ENCODE measurements around the gene COL4A6.
"Not testable (repeated sequence)": the region's sequence is repeated elsewhere in the genome, so short reads cannot be mapped to it uniquely, and the experiment has no call there.

COL4A6 gene

DNA sequence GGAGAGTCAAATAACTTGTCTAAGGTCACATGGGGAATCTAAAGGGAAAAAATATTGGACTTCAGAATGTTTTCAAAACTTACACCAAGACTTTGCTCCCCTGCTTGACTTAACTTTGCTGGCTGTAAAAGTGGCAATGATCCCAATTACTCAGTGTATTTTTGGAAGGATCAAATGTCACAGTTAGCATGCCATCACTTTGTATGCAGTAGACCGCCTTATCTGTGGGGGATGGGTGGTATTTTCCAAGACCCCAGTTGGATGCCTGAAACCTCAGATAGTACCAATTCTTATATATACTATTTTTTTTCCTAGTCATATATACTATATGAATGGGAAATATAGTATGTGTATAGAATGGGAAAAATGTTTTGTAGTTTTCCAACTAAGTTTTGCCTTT, 53.4 kb downstream of the COL4A6 start:
- TF ChIP-seq, protein P1, sequence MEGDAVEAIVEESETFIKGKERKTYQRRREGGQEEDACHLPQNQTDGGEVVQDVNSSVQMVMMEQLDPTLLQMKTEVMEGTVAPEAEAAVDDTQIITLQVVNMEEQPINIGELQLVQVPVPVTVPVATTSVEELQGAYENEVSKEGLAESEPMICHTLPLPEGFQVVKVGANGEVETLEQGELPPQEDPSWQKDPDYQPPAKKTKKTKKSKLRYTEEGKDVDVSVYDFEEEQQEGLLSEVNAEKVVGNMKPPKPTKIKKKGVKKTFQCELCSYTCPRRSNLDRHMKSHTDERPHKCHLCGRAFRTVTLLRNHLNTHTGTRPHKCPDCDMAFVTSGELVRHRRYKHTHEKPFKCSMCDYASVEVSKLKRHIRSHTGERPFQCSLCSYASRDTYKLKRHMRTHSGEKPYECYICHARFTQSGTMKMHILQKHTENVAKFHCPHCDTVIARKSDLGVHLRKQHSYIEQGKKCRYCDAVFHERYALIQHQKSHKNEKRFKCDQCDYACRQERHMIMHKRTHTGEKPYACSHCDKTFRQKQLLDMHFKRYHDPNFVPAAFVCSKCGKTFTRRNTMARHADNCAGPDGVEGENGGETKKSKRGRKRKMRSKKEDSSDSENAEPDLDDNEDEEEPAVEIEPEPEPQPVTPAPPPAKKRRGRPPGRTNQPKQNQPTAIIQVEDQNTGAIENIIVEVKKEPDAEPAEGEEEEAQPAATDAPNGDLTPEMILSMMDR (IDR thresholded peaks at IDR 0.05; ENCODE audit: borderline replicate concordance, insufficient read depth, low read depth, low read length), result no peak
- H3K4me3 ChIP-seq (ENCODE audit: low read depth, low read length), result no peak overlapping the region

DNA sequence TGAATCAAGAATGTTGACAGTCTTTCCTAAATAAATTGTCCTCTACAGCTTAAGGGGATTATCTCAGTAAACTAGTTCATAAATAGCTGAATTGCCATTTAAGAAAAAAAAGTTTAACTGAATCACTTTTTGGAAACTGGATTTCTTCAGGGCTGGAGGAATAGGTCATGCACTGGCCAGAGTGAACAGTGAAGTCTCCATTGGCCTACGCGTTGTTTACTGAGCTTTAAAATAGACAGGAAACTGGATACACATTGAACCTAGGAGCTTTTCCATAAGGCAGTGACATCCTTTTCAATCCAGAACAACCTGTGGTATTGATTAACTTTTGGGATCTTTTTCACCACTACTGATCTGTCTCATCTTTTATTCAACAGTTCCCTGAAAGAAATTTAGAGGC, 58.0 kb downstream of the COL4A6 start:
- no peak overlapping the region for H3K4me3 ChIP-seq (ENCODE audit: low read depth, low read length)
- TF ChIP-seq, protein P1 (IDR thresholded peaks at IDR 0.05; ENCODE audit: borderline replicate concordance, insufficient read depth, low read depth, low read length), result no peak

DNA sequence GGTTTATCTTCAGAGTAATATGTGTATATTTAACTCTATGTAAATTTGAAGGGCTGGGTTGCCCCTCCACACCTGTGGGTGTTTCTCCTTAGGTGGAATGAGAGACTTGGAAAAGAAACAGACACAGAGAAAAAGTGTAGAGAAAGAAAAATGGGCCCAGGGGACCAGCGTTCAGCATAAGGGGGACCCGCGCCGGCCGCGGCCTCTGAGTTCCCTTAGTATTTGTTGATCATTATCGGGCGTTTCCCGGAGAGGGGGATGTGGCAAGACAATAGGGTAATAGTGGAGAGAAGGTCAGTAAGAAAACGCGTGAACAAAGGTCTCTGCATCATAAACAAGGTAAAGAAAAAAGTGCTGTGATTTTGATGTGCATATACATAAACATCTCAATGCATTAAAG, 61.4 kb downstream of the COL4A6 start:
- H3K4me3 ChIP-seq (ENCODE audit: low read depth, low read length), result not testable (repeated sequence)

DNA sequence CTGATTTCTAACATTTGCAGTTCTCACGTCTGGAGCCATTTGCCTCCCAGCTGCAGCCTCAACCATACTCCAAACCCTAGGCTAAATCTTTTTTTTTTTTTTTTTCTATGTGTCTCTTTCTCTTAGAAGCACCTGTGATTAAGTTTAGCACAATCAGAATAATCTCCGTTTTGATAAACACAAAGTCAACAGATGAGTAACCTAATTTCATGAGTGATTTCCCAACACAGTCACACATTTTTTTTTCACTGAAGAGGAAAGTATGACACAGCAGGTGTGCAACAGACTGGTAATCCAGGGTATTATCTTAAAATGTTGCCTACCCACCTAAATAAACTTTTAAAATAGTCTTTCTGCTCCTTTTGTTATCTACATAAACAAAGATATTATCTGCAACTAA, 62.6 kb downstream of the COL4A6 start:
- H3K4me3 ChIP-seq (ENCODE audit: low read depth, low read length), result not testable (repeated sequence)

DNA sequence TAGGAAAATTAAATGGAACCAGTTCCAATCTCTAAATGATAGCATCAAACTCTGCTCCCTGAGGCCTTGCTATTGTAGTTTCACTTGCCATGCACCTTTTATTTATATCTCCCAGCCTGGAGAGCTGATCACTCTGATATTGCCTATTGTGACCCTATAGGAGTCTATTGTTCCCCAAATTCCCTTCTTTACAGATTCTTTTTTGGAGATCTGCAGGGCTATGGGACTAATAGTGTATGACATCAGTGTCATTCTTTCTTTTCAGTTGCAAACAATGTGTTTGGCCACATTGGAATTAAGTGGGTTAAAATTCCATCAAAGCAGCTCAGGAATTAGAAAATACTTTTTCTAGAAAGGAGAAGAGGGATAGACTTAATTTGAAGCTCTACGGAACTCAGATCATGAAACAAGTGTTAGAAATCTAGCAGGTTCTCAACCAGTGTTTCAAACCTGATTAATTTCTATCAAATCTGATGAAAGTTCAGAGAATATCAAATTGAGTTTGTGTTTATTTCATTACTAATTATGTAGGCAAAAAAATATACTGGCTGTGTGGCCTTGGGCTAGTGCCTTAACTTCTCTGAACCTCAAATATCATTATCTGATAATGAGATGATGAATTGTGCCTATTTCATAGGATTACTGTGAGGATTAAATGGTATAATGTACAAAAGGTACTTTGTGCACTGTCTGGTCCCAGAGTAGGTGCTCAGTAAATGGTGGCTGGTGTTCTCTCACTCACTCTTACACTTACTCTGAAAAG, 71.4 kb downstream of the COL4A6 start:
- TF ChIP-seq, protein P1 (IDR thresholded peaks at IDR 0.05; ENCODE audit: borderline replicate concordance, insufficient read depth, low read depth, low read length), result no peak

DNA sequence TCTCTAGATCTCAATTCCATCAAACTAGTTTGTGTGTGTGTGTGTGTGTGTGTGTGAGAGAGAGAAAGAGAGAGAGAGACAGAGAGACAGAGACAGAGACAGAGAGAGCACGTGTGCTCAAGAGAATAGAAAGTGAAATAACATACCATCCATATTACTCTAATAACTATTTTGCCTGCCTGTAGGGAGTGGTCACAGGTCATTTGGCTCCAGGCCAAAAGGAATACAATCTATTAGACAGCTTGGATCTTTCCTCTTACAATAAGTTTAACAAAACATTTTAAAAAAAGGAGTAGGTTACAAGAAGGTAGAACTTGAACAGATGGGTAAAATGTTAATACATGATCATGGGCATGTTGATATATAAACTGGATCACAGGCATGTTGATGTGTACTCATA, 76.2 kb downstream of the COL4A6 start:
- TF ChIP-seq, protein P1 (IDR thresholded peaks at IDR 0.05; ENCODE audit: borderline replicate concordance, insufficient read depth, low read depth, low read length), result no peak
- H3K4me3 ChIP-seq (ENCODE audit: low read depth, low read length), result no peak overlapping the region

More for the DNA sequence above, 71.4 kb downstream of the COL4A6 start:
- H3K4me3 ChIP-seq (ENCODE audit: low read depth, low read length), result no peak overlapping the region

DNA sequence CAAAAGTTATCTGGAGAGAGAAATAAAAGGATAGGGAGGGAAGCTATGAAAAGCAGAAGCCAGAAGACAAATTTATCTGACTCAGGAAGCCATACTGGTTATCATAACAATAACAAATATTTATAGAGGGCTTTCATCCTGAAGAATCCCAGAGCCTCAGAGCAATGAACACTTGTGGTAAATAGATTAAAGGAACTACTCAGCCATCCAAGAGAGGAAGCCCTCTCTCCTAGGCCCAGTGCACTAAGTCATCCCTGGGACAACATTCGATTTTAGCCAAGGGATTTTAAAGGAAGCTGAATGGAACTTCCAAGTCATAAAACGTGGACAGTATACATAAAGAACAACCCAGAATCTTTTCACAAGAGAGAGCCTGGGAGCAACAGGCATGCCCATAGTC, 76.9 kb downstream of the COL4A6 start:
- TF ChIP-seq, protein P1 (IDR thresholded peaks at IDR 0.05; ENCODE audit: borderline replicate concordance, insufficient read depth, low read depth, low read length), result no peak

DNA sequence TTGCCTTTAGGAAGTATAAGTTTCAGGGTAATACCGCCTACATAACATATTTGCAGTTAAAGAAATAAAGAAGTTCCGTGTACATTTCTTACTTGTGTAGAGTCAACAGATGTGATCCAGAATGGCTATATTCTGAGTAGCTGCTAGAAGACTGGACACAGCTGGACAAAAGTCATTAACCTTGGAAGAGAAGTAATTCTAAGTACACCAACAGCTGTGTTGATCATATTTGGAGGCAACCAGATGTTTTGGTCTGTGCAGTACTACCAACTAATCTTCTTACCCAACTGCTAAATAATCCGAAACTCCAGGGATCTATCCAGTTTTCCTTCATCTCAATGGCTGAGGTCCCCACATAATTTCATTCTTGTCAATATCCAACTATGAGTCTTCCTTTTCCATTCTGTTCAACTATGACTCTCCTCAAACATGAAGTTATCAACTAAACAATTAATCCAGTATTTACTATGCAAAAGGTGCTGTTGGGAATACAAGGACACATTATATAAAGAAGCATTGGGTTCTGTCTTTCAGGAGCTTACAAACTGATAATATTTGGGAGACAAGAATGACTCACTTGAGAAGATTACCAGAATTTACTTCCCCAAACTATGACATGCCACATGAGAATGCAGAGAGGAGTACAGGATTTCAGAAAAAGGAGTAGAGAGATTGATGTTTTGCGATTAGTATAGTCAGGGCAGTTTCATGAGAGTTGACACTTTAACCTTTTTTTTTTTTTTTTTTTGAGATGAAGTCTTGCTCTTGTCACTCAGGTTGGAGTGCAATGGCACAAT, 78.2 kb downstream of the COL4A6 start:
- TF ChIP-seq, protein P1 (IDR thresholded peaks at IDR 0.05; ENCODE audit: borderline replicate concordance, insufficient read depth, low read depth, low read length), result no peak
- no peak overlapping the region for H3K4me3 ChIP-seq (ENCODE audit: low read depth, low read length)

More for the DNA sequence above, 76.9 kb downstream of the COL4A6 start:
- no peak overlapping the region for H3K4me3 ChIP-seq (ENCODE audit: low read depth, low read length)

All from GM12875 (cell line).